T-helper 2 cell treated with Interferon-gamma antibody and Interleukin-4, amounts not matched to agents 5 μg/mL and 100 μg/mL, for 36 hours (primary cell): Measurements from ENCODE around the gene PSKH1.

Experiments
- DNase-seq: peaks from one replicate; pipeline ENCODE4 v3.0.0; 2021; ENCODE audit warnings: low spot score
- H3K27ac Mint-ChIP-seq: one replicate; pipeline ENCODE4 v1.8.0; 2021; ENCODE audit warnings: mild to moderate bottlenecking, mixed read lengths
- H3K27me3 Mint-ChIP-seq: one replicate; pipeline ENCODE4 v1.8.0; 2021; ENCODE audit warnings: low read depth, mixed read lengths
- H3K36me3 Mint-ChIP-seq: one replicate; pipeline ENCODE4 v1.8.0; 2021; ENCODE audit warnings: low read depth, mixed read lengths
- H3K4me1 Mint-ChIP-seq: one replicate; pipeline ENCODE4 v1.8.0; 2021; ENCODE audit warnings: low read depth, mixed read lengths
- H3K4me3 Mint-ChIP-seq: one replicate; pipeline ENCODE4 v1.8.0; 2022; ENCODE audit warnings: mild to moderate bottlenecking, moderate library complexity, mixed read lengths
- H3K9me3 Mint-ChIP-seq: one replicate; pipeline ENCODE4 v1.8.0; 2021; ENCODE audit warnings: mixed read lengths

The PSKH1 gene

GRCh38 chr16:67873435-67874370, 19.4 kb upstream of the PSKH1 start:
- H3K36me3 Mint-ChIP-seq: peaks cover 37% of the 10 kb centered on the region
- H3K4me1 Mint-ChIP-seq: peaks cover 24% of the 10 kb centered on the region
- H3K9me3 Mint-ChIP-seq: no peaks in the 10 kb centered on the region
- peak overlapping the region; percentile 91 for H3K4me3 Mint-ChIP-seq
- no peak for DNase-seq
- H3K27ac Mint-ChIP-seq: peak overlapping the region; percentile 94
- no peaks in the 10 kb centered on the region for H3K27me3 Mint-ChIP-seq

- Mint-ChIP-seq H3K36me3 (peaks cover 42% of the 10 kb centered on the region), H3K4me3 (peak overlapping the region; percentile 91), H3K4me1 (peaks cover 24% of the 10 kb centered on the region), H3K9me3 (no peaks in the 10 kb centered on the region), H3K27me3 (no peaks in the 10 kb centered on the region), H3K27ac (peak overlapping the region; percentile 94)
- no peak for DNase-seq
These were observed 18.7 kb upstream of the PSKH1 start for GRCh38 chr16:67874372-67874771.

- Mint-ChIP-seq H3K4me1 (peaks cover 24% of the 10 kb centered on the region), H3K9me3 (no peaks in the 10 kb centered on the region), H3K27ac (no peak overlapping the region), H3K4me3 (no peak overlapping the region), H3K36me3 (peaks cover 46% of the 10 kb centered on the region), H3K27me3 (no peaks in the 10 kb centered on the region)
- DNase-seq: no peak
These were observed 16.0 kb upstream of the PSKH1 start for GRCh38 chr16:67877064-67877463.

GRCh38 chr16:67878232-67878631, 14.8 kb upstream of the PSKH1 start:
- no peaks in the 10 kb centered on the region for H3K27me3 Mint-ChIP-seq
- peaks cover 55% of the 10 kb centered on the region for H3K36me3 Mint-ChIP-seq
- H3K4me1 Mint-ChIP-seq: peaks cover 19% of the 10 kb centered on the region
- DNase-seq: no peak
- H3K27ac Mint-ChIP-seq: no peak overlapping the region
- H3K9me3 Mint-ChIP-seq: no peaks in the 10 kb centered on the region
- no peak overlapping the region for H3K4me3 Mint-ChIP-seq

- Mint-ChIP-seq H3K9me3 (no peaks in the 10 kb centered on the region), H3K36me3 (peaks cover 57% of the 10 kb centered on the region), H3K27ac (no peak overlapping the region)
These were observed 14.2 kb upstream of the PSKH1 start for GRCh38 chr16:67878846-67879245.

GRCh38 chr16:67879462-67879861, 13.6 kb upstream of the PSKH1 start:
- Mint-ChIP-seq H3K4me3 (no peak overlapping the region), H3K27me3 (no peaks in the 10 kb centered on the region), H3K27ac (no peak overlapping the region), H3K36me3 (peaks cover 58% of the 10 kb centered on the region), H3K9me3 (no peaks in the 10 kb centered on the region), H3K4me1 (peaks cover 11% of the 10 kb centered on the region)
- no peak for DNase-seq

More at GRCh38 chr16:67878846-67879245, 14.2 kb upstream of the PSKH1 start:
- no peak for DNase-seq
- peaks cover 17% of the 10 kb centered on the region for H3K4me1 Mint-ChIP-seq
- no peak overlapping the region for H3K4me3 Mint-ChIP-seq
- no peaks in the 10 kb centered on the region for H3K27me3 Mint-ChIP-seq

GRCh38 chr16:67879936-67880335, 13.1 kb upstream of the PSKH1 start:
- H3K4me3 Mint-ChIP-seq: no peak overlapping the region
- no peaks in the 10 kb centered on the region for H3K27me3 Mint-ChIP-seq
- peaks cover 58% of the 10 kb centered on the region for H3K36me3 Mint-ChIP-seq
- H3K27ac Mint-ChIP-seq: no peak overlapping the region
- DNase-seq: no peak
- H3K4me1 Mint-ChIP-seq: peaks cover 7% of the 10 kb centered on the region
- no peaks in the 10 kb centered on the region for H3K9me3 Mint-ChIP-seq

GRCh38 chr16:67880584-67880983, 12.5 kb upstream of the PSKH1 start:
- DNase-seq: no peak
- Mint-ChIP-seq H3K4me3 (no peak overlapping the region), H3K4me1 (peaks cover under 1% of the 10 kb centered on the region), H3K27ac (no peak overlapping the region), H3K36me3 (peaks cover 55% of the 10 kb centered on the region), H3K27me3 (no peaks in the 10 kb centered on the region), H3K9me3 (no peaks in the 10 kb centered on the region)

- H3K4me1 Mint-ChIP-seq: no peaks in the 10 kb centered on the region
- no peaks in the 10 kb centered on the region for H3K9me3 Mint-ChIP-seq
- no peaks in the 10 kb centered on the region for H3K27me3 Mint-ChIP-seq
- H3K36me3 Mint-ChIP-seq: peaks cover 50% of the 10 kb centered on the region
- H3K4me3 Mint-ChIP-seq: no peak overlapping the region
- DNase-seq: no peak
- no peak overlapping the region for H3K27ac Mint-ChIP-seq
These were observed 11.4 kb upstream of the PSKH1 start for GRCh38 chr16:67881621-67882161.

- Mint-ChIP-seq H3K36me3 (peaks cover 42% of the 10 kb centered on the region), H3K4me3 (no peak overlapping the region), H3K9me3 (no peaks in the 10 kb centered on the region), H3K4me1 (no peaks in the 10 kb centered on the region), H3K27ac (no peak overlapping the region), H3K27me3 (no peaks in the 10 kb centered on the region)
- no peak for DNase-seq
These were observed 10.5 kb upstream of the PSKH1 start for GRCh38 chr16:67882374-67883145.

- no peak overlapping the region for H3K4me3 Mint-ChIP-seq
- H3K27me3 Mint-ChIP-seq: no peaks in the 10 kb centered on the region
- H3K27ac Mint-ChIP-seq: no peak overlapping the region
These were observed 9.7 kb upstream of the PSKH1 start for GRCh38 chr16:67883146-67883871.

GRCh38 chr16:67883872-67884261, 9.2 kb upstream of the PSKH1 start:
- Mint-ChIP-seq H3K27ac (no peak overlapping the region), H3K4me1 (no peaks in the 10 kb centered on the region), H3K36me3 (peaks cover 40% of the 10 kb centered on the region), H3K9me3 (no peaks in the 10 kb centered on the region), H3K4me3 (no peak overlapping the region), H3K27me3 (no peaks in the 10 kb centered on the region)
- peak; percentile 50 for DNase-seq

More at GRCh38 chr16:67883146-67883871, 9.7 kb upstream of the PSKH1 start:
- Mint-ChIP-seq H3K9me3 (no peaks in the 10 kb centered on the region), H3K4me1 (no peaks in the 10 kb centered on the region), H3K36me3 (peaks cover 42% of the 10 kb centered on the region)
- no peak for DNase-seq

- no peaks in the 10 kb centered on the region for H3K27me3 Mint-ChIP-seq
- no peak for DNase-seq
- no peak within 1 kb of the TSS for H3K27ac Mint-ChIP-seq
These were observed 8.4 kb upstream of the PSKH1 start, which contains the start of gene NRN1L for GRCh38 chr16:67884684-67885083. Gene NRN1L (plus strand): TSS chr16:67884885. CDS start chr16:67884904, 19 bp downstream.

More at GRCh38 chr16:67884684-67885083, 8.4 kb upstream of the PSKH1 start, which contains the start of gene NRN1L:
- Mint-ChIP-seq H3K4me3 (no peak within 1 kb of the TSS), H3K4me1 (no peaks in the 10 kb centered on the region), H3K9me3 (no peaks in the 10 kb centered on the region), H3K36me3 (peaks cover 34% of the 10 kb centered on the region)
